HL-60 (cell line): ENCODE data around the gene ABCE1.

Experiments used
- DNase-seq, 2 experiments: peaks; one replicate each; pipeline ENCODE4 v3.0.0-alpha.2; 2010 to 2020; ENCODE audit warnings: low read depth in 1 of 2, low spot score in 1 of 2
- H3K27ac ChIP-seq: fragments of 250-450 bp; sonication (Bioruptor Pico); replicated peaks from 2 replicates; pipeline ENCODE4 v1.5.1; 2020; ENCODE audit warnings: mild to moderate bottlenecking, moderate library complexity
- H3K27me3 ChIP-seq: fragments of 250-450 bp; sonication (Bioruptor Pico); 2 replicates; pipeline ENCODE4 v1.5.1; 2021; ENCODE audit warnings: mild to moderate bottlenecking, moderate library complexity; ENCODE audit not compliant: insufficient read depth, poor library complexity, severe bottlenecking
- H3K4me3 ChIP-seq: replicated peaks from 2 replicates; pipeline ENCODE4 v1.5.1; 2011; ENCODE audit warnings: mild to moderate bottlenecking, control low read depth, low read length; ENCODE audit not compliant: insufficient read depth
- GABPA ChIP-seq: IDR thresholded peaks from 2 replicates; pipeline ENCODE4 v1.6.1; 2012; ENCODE audit warnings: low read depth
- POLR2AphosphoS5 ChIP-seq: IDR thresholded peaks from 2 replicates; pipeline ENCODE4 v1.6.1; 2012; ENCODE audit warnings: low read depth
- SPI1 ChIP-seq: IDR thresholded peaks from 2 replicates; pipeline ENCODE4 v1.6.1; 2012; ENCODE audit warnings: low read depth, mild to moderate bottlenecking, borderline replicate concordance
- TF ChIP-seq, protein P1 (sequence below): IDR thresholded peaks from one replicate; pipeline ENCODE4 v1.5.1; 2011; ENCODE audit warnings: low read length, control low read depth, inconsistent platforms; ENCODE audit not compliant: insufficient read depth
- TF ChIP-seq, protein P2 (sequence below): IDR thresholded peaks from 2 replicates; pipeline ENCODE4 v1.6.1; 2012; ENCODE audit warnings: low read depth; ENCODE audit not compliant: insufficient replicate concordance

The ABCE1 gene

DNA sequence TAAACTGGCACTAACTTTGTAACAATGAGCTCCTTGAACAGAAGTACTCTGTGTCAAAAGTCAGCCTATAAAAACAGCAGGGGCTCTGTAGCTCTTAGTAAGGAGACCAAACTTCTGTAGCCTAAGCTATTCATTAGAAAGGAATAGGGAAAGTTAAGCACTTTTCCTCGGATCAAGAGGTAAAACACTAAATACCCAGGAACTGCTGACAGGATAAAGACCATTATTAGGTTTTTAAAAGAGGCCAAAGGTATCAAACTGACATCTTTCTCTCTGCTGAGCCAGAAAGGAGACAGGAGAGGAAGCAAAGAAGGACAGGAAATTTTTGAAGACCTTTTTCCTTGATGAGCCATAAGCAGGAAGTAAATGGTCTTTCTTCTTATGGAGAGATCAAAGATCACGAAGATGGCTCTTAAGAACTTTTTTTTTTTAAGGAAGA is 32.0 kb upstream of the ABCE1 start:
- DNase-seq, result no peak
- Histone ChIP-seq H3K4me3 (no peak overlapping the region), H3K27me3 (no peaks in the 10 kb centered on the region), H3K27ac (no peak overlapping the region)
- no peak for TF ChIP-seq GABPA
- TF ChIP-seq SPI1, result no peak
- TF ChIP-seq, protein P1, sequence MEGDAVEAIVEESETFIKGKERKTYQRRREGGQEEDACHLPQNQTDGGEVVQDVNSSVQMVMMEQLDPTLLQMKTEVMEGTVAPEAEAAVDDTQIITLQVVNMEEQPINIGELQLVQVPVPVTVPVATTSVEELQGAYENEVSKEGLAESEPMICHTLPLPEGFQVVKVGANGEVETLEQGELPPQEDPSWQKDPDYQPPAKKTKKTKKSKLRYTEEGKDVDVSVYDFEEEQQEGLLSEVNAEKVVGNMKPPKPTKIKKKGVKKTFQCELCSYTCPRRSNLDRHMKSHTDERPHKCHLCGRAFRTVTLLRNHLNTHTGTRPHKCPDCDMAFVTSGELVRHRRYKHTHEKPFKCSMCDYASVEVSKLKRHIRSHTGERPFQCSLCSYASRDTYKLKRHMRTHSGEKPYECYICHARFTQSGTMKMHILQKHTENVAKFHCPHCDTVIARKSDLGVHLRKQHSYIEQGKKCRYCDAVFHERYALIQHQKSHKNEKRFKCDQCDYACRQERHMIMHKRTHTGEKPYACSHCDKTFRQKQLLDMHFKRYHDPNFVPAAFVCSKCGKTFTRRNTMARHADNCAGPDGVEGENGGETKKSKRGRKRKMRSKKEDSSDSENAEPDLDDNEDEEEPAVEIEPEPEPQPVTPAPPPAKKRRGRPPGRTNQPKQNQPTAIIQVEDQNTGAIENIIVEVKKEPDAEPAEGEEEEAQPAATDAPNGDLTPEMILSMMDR, result no peak
- no peak for TF ChIP-seq POLR2AphosphoS5
- TF ChIP-seq, protein P2, sequence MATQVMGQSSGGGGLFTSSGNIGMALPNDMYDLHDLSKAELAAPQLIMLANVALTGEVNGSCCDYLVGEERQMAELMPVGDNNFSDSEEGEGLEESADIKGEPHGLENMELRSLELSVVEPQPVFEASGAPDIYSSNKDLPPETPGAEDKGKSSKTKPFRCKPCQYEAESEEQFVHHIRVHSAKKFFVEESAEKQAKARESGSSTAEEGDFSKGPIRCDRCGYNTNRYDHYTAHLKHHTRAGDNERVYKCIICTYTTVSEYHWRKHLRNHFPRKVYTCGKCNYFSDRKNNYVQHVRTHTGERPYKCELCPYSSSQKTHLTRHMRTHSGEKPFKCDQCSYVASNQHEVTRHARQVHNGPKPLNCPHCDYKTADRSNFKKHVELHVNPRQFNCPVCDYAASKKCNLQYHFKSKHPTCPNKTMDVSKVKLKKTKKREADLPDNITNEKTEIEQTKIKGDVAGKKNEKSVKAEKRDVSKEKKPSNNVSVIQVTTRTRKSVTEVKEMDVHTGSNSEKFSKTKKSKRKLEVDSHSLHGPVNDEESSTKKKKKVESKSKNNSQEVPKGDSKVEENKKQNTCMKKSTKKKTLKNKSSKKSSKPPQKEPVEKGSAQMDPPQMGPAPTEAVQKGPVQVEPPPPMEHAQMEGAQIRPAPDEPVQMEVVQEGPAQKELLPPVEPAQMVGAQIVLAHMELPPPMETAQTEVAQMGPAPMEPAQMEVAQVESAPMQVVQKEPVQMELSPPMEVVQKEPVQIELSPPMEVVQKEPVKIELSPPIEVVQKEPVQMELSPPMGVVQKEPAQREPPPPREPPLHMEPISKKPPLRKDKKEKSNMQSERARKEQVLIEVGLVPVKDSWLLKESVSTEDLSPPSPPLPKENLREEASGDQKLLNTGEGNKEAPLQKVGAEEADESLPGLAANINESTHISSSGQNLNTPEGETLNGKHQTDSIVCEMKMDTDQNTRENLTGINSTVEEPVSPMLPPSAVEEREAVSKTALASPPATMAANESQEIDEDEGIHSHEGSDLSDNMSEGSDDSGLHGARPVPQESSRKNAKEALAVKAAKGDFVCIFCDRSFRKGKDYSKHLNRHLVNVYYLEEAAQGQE, result no peak

DNA sequence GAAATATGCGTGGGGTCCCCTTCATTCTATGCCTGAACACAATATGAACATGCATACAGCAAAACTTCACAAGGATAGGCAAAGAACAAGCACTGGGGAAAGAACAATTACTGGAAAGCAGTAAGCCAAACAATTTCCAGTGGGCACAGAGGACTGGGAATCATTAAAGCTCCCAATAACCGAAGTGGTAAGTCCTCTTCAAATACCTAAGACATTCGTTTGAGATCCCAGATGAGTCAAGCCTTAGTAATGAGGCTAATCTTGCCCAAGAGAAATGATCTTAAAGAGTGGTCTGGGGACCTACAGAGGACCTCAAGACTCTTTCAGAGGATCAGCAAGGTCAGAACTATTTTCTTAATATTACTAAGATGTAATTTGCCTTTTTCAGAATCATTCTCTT is 28.8 kb upstream of the ABCE1 start:
- DNase-seq, result no peak

DNA sequence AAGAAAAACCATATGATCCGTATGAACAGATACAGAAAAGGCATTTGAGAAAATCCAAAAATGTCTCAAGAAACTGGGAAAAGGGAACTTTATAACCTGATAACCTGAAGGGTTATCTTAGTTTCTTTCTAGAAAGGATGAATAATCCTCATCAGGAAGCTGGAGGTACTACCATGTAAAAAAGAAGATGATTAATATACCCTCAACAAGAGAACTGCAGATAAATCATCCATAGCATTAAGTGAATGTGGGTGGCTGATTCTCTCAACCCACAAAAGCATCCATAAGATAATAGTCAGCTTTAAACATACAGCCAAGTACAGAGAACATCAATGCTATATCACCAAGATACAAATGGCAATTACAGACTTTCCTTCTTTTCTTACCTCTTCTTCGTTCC is 26.6 kb upstream of the ABCE1 start:
- H3K27me3 ChIP-seq, result no peaks in the 10 kb centered on the region
- H3K4me3 ChIP-seq, result no peak overlapping the region
- TF ChIP-seq, protein P1, result no peak
- TF ChIP-seq, protein P2, result no peak
- TF ChIP-seq GABPA (no peak), POLR2AphosphoS5 (no peak), SPI1 (no peak)
- no peak for DNase-seq
- no peak overlapping the region for H3K27ac ChIP-seq

More for the DNA sequence above, 28.8 kb upstream of the ABCE1 start:
- Histone ChIP-seq H3K27ac (no peak overlapping the region), H3K27me3 (no peaks in the 10 kb centered on the region), H3K4me3 (no peak overlapping the region)
- TF ChIP-seq, protein P1, result no peak
- TF ChIP-seq, protein P2, result no peak
- TF ChIP-seq SPI1, result no peak
- no peak for TF ChIP-seq GABPA
- TF ChIP-seq POLR2AphosphoS5, result no peak
